ENCODE data around the gene CACNA2D3.

The CACNA2D3 gene

DNA sequence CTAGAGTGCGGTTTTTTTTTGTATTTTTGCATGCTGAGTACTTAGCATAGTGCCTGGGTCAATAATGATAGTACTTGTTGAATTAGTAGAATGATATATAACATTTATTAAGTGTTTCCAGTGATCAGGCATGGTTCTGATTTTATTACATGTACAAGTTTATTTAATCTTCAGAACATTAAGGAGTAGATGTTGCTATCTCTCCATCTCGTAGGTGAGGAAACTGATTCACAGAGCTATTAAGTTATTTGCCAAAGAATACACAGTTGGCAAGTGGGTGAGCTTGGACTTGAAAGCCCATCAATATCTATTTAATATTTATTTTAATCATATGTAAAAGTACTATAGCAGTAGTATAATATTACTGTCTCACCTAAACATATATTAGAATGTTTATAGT, 219.5 kb downstream of the CACNA2D3 start:
- DNase-seq (ENCODE audit: low spot score) = no peak

DNA sequence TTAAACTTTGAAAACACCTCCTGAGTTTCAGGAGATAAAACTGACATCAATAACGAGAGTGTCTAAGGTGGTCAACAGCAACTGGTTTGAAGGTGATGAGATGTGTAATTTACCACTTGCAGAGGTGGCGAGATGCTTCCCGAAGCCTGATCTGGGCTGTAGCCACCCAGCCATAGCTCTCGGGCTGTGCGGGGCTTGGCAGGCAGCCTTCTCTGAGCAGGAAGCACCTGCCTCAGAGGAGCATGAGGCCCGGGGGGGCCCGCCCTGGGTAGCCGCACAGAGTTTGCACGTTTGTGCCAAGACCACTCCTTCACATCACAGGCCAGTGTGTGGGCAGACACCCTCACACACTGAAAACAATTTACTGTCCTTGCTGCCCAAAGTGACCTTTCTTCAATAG, 220.3 kb downstream of the CACNA2D3 start:
- DNase-seq (ENCODE audit: low spot score) = no peak

DNA sequence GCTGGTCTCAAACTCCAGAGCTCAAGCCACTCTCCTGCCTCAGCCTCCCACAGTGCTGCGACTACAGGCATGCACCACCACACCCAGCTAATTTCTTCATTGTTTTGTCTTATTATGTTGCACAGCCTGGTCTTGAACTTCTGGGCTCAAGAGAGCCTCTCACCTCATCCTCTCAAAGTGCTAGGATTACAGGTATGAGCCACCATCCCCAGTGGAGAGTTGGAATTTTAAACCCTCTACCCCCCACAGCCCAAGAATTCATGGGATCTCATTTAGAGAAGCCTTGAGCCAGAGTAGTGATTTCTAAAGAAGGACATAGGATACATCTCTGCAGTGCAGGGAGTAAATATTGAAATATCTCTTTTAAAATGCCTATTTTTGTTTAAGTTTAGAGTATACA, 221.1 kb downstream of the CACNA2D3 start:
- DNase-seq (ENCODE audit: low spot score) = no peak

DNA sequence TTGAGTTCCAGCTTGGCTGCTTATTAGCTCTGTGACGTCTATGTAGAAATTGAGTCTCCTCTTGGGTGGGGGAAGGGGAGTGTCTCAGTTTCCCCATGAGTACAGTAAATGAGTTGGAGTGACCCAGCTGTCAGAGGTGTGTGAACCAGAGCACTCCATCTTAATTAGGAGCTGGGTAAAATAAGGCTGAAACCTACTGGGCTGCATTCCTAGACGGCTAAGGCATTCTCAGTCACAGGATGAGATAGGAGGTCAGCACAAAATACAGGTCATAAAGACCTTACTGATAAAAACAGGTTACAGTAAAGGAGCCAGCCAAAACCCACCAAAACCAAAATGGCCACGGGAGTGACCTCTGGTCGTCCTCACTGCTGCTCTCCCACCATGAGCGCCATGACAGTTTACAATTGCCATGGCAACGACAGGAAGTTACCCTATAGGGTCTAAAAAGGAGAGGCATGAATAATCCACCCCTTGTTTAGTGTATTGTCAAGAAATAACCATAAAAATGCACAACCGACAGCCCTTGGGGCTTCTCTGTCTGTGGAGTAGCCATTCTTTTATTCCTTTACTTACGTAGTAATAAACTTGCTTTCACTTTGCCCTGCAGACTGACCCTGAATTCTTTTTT, 222.4 kb downstream of the CACNA2D3 start:
- no peak for DNase-seq (ENCODE audit: low spot score)

DNA sequence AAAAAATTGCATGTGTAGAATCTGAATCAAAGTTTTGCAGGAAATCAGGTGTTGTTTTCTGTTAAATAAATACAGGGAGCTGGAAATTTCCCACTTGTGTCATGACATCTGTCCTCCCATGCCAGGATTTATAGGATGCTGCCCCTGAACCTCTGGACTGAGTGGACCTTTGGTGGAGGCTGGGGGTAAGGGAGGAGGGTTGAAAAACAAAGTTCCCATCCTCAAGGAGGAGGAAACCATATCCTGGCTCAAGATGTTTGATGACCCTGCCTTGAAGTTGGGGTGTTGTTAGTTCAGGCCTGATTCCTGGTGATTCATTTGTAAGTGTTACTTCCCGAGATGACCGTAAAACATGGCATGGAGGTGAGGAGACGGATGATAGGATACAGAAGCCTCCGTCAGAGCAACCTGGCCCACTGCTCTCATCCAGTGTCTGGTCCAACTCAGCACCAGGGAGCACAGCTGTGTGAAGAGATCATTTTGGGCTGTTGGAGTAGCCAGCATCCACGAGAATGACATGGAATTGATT, 223.6 kb downstream of the CACNA2D3 start:
- no peak for DNase-seq (ENCODE audit: low spot score)

DNA sequence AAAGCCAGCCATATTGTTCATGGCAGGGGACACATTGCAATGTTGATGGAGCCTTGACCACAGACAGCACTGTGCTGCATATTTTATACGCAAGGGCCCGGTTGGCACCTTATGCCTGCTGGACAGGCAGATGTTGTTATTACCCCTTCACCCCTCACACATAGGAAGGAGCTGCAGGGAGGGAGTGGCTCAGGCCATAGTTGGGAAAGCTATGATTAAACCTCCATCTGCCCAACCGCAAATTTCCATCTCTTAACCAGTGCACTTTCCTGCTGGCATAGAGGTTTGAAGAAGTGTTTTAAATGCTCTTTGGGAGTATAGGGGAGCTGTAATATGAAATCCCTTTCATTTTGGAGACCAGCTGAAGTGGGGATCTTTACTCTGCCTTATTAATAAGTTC, 224.7 kb downstream of the CACNA2D3 start:
- no peak for DNase-seq (ENCODE audit: low spot score)

DNA sequence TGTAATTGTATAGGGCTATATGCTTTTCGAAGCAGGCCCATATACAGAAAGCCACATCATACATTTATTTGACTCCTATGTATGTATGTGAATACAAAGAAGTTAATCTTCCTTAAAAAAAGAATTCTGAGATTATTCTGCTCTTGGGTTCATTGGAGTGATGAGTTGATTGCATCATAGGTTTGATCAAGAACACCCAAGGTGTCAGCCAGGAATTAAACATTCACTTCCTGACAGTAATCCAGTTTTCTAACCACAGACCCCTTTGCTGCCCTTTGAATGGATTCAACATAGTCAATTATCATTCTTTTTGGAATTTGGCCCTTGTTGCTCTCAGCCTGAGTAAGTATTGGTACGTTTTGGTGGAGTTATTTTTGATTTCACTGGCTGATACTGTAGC, 225.6 kb downstream of the CACNA2D3 start:
- no peak for DNase-seq (ENCODE audit: low spot score)

DNA sequence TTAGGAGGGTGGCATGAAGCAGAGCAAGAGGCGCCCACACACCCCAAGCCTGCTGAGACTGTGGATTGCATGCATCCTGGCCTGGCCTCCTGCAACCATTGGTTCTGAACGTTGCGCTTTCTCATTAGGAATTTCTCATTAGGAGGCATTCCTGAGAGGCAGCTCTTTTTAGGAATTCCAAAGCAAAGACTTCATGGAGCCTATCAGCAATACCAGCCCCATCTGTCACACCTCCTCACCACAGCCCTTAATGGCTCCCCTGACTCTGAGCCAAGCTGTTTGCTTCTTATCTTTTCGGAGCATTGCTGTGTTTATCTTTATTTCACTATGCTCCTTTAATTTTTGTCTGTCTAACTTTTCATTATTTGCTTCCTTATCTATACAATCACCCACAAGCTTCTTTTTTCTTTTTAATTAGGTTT, 226.9 kb downstream of the CACNA2D3 start:
- DNase-seq (ENCODE audit: low spot score) = no peak

DNA sequence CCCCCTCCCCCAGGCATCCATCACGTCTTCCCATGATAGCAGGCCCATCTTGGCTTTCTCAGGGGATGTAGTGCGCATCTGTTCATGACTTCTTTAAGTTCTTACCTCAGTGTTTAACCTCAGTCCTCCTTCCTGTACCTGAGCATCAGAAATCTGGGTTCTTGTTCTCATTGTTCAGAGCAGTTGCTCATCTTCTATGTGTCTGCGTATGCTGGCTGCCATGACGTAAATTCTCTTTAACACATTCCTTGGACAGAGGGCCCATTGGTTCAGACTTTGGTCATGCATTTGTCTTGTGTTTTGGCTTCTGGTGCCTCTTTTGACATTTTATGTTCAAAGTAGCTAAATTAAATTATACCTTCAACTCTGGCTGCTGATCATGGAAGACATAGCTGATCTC, 227.3 kb downstream of the CACNA2D3 start:
- DNase-seq (ENCODE audit: low spot score) = no peak

DNA sequence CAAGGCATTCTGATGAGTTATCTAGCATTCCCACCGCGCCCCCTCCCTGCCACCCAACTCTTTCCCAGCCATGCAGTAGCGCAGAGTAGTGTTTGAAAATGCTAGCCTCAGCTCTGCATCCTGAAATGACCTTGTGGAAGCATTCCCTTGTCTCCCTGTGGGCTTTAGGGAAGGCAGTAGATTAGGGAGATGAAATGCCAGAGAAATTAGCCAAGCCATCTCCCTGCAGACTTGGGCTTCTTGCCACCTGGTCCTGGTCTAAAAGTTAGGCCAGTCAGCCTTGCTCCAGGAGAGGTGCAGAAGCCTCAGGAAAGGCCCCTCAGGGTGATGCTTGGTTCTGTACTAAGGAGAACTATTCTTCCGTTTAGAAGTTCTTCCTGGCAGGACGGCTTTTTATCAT, 231.2 kb downstream of the CACNA2D3 start:
- no peak for DNase-seq (ENCODE audit: low spot score)

DNA sequence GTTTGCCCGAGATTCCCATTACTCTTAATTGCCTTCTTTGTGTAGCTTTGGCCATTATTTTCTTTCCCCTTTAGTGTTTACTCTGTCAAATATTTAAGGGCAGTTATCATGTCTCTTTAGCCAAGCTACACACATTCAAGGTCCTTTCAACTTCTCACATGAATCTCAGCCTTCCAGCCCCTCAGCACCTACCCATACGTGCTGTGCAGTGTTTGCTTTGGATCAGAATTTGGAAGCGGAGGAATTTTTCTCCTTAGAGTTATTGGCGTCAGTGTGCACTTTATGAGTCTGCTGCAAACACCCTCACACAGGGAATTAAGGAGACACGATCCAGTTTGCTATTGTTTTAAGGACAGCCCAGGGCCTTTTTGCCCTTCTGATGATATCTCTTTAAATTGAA, 231.6 kb downstream of the CACNA2D3 start:
- no peak for DNase-seq (ENCODE audit: low spot score)

DNA sequence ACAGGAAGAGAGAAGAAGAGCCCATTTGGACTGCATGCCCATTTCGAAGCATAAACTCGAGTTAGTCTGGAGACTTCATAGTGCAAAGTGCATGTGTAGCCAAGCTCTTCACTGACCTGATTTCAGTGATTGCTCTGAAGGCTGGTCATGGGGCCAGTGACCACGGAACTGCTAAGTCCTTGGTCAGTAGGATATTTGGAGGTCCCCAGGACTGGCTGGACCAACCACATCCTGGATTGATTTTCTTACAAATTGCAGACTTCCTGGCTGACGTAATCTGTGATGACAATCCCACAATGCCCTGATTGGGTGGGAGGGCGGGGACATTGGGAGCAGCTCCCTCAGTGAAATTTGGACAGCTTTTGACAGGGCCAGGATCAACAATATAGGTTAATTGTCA, 233.4 kb downstream of the CACNA2D3 start:
- DNase-seq (ENCODE audit: low spot score) = no peak

DNA sequence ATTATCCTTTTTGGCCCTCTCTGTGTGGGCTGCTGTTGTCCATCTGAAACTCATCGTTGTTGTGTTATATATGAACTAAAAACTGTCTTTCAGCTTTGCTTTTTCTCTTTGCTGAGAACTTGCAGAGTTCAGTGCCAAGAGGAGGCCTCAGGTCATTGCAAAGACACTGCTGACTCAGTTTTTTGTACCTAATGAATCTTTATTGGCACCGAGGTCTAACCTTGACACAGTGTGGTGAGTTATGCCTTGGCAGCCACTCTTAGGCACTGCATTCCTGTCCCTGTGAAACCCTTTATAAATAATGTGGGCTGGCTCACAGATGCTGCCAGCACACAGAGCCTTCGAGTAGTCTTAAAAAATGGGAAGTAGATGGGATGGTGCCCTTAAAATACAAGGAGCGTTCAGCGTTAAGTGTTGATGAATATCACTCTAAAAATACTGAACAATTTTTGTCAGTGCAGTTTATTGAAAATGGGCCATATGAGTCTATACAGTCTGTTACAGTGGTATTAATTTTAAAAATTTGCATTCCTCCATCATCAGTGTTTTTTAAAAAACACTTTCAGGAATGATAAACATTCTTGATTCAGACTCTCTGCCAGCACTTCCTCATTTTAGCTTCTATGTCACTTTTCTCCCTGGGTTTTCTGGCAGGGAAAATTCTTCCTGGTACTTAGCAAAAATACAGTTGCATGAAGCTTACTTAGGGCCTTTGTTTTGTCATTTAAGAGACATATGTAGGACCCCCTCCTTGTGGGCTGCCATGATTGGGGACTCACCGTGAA, 234.1 kb downstream of the CACNA2D3 start:
- DNase-seq (ENCODE audit: low spot score) = no peak

DNA sequence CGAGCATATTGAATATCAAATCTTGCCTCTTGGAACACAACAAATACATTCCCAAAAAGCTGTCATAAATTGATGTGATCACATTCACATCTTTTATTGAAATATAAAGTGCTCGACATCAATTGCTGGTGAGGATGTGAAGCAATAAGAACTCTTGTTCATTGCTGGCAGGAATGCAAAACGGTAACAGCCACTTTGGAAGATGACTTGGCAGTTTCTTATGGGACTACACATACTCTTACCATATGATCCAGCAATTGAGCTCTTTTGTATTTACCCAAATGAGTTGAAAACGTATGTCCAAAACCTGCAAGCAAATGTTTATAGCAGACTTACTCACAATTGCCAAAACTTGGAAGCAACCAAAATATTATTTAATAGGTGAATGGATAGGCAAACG, 234.9 kb downstream of the CACNA2D3 start:
- DNase-seq (ENCODE audit: low spot score) = no peak

DNA sequence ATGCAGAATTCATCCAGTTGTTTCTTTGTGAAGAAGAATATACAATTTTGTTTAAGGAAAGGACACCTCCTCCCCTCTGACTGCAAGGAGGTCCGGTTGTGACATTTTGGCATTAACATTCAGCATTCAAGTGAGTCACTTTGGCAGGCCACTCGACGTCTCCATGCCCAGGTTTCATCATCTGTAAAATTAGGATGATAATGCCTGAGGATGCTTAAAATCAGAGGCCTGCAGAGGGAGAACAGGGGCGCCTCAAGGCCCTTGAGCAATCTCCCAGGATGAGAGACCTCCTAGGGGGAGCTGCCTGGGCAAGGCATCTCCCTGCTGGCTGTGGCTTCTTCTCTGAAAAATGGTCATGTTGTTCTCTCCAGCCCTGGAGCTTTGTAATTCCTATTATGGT, 236.0 kb downstream of the CACNA2D3 start:
- no peak for DNase-seq (ENCODE audit: low spot score)

DNA sequence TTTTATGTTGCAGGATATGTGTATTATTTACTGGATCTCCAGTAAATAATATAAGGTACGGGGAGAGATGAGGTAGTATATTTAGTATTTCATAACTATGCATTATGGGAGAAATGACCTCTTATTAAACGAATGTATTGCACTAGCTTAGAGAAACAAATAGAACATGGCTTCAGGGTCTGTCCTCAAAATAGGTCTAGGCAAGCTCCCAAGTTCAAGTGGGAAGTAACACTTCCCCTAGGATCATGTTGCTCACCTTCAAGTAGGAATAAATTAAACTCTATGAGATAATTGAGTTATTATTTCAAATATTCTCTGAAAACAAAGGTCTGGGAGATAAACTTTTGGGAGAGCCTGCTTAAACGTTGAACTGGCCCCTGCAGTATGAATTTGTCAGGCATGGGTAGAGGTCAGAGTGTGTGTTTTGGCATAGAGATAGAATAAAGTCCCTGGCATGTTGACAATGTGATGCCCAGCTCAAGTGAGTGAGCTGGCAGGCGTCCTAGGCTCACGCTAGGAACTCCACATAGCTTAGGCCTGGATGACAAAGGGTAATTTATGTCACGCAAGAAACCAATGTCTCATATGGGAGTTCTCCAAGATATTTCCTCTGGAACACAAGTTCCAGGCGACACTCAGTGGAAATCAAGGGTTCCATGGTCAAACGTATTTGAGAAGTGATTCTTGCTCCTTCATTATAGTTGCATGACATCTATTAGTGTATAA, 236.8 kb downstream of the CACNA2D3 start:
- no peak for DNase-seq (ENCODE audit: low spot score)

DNA sequence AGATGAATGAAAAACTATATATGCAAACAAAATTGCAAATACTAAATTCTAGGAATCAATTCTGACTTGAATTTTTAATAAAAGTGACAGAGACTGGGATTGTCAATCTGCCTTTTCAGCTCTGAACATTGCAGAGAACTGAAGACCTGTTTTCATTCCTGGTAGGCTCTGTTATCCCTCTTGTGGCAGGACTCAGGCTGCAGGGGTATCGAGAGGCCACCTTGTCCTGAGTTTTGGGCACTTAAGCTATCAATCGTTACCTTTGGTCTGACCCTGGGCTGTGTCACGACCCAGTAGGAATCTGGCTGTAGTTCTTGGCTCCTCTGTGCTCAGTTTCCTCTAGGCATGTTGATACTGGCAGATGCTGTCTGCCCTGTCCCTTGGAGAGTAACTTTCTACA, 238.0 kb downstream of the CACNA2D3 start:
- no peak for DNase-seq (ENCODE audit: low spot score)

DNA sequence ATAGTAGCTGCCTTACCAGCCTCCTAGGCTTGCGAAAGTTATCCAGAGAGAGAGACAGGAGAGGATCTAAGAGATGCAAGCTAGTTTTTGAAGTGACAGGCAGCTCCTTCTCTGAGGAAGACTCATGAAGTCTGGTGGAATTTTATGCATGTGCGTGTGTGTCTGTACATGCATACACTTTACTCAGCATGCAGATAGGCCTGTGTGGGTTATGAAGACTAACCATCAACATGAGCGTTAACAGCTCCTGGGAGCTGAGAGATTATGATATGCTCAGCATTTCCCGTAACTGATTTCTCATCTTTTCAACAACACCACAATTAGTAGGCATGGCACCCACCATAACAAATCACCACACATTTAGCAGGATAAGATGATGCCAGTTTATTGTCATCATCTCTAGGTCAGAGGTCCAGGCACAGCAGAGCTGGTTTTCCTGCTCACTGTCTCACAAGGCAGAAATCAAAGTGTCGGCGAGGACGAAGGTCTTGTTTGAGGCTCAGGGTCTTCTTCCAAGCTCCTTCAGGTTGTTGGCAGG, 239.5 kb downstream of the CACNA2D3 start:
- DNase-seq (ENCODE audit: low spot score) = no peak

DNA sequence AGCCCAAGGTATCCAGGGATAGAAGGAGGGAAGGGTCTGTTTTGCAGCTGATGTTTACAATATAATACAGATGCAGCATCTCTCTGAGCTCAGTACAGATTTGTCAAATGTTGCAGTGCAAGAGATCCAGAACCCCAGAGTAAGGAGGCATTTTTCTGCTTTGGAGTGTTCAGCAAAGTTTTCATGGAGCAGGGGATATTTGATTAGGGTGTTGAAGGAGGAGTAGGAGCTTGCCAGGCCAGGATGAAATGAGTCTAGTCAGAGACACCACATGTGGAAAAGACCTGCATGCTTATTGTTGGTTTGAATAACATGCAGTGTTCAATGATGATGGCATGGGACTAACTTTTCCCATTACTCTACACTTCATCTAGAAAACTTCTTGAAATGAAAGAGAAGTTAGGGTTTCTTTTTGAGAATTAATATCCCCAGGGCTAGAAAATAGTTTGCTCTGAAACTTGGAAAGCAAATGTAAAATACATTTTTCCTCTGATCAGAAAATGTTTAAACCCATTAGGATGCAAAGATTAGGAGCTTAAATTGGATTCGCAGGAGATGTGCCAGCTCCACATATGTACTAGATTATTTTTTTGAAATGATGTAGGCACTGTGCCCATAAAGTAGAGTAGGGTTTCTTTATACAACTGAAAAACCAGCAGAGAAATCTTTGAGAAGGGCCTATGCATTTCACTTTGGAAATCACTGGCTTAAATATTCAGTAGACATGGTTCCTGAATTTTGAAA, 243.8 kb downstream of the CACNA2D3 start:
- DNase-seq (ENCODE audit: low spot score) = no peak

DNA sequence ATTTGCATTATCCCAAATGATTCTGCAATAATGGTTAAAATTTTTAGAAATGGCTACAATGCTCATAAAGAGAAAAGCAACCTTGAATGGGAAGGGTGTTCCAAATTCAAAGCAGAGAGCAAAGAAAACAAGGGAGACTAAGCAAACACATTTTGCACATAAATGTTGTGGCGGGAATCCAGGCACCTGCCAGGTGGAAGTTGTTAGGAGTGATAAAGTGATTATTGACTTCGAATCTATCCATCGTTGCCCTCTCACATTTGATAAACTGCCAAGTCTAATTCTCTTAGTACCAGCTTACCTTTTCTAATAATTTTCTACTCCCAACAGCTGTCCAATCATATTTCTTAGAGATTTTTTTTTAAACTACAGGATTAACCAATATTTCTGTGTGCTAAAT, 244.5 kb downstream of the CACNA2D3 start:
- no peak for DNase-seq (ENCODE audit: low spot score)

DNA sequence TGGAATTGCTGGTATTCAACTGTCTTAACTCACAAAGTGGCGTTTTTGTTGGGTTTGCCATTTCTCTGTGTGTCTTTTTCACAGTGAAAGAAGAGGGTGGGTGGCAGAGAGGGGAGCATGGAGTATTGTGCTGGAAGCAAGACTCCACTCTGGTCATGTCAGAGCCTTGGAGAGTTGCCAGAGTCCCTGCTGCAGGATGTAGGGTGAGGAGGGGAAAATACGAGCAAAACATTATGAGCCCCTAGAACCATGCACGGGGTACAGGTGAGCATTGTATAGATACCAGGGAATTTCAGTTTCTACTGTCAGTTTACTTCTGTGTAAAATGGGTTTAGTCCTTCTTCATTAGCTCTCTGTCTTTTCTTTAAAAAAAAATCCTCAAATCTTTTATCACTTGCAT, 249.9 kb downstream of the CACNA2D3 start:
- no peak for DNase-seq (ENCODE audit: low spot score)

All from CD4-positive, alpha-beta T cell treated with Interleukin-6 at 100 ng/mL for 8 hours (primary cell).